ENCODE results near the gene GM2A.

GRCh38 chr5:151313357-151313756 is 60.4 kb downstream of the GM2A start:
- no peak for TF ChIP-seq CTCF (IDR thresholded peaks at IDR 0.05; ENCODE audit: poor library complexity, severe bottlenecking)
- no peak for TF ChIP-seq SMC3 (conservative IDR thresholded peaks at IDR 0.05; ENCODE audit: poor library complexity)
- no peak for TF ChIP-seq TAF1 (IDR thresholded peaks at IDR 0.05; ENCODE audit: low read depth)
- TF ChIP-seq RAD21 (conservative IDR thresholded peaks at IDR 0.05): no peak
- no peak for TF ChIP-seq POLR2AphosphoS5 (IDR thresholded peaks at IDR 0.05)
